Measurements from ENCODE around the gene SLC25A34. TPM values are rescaled to one million over a fixed set of nuclear protein-coding genes. Genes with fewer than 3 reads are reported as not detected.

SLC25A34 gene
- total and polyA plus RNA-seq, 4 donors = 1.6 to 4.2 (median 2.2) TPM

DNA sequence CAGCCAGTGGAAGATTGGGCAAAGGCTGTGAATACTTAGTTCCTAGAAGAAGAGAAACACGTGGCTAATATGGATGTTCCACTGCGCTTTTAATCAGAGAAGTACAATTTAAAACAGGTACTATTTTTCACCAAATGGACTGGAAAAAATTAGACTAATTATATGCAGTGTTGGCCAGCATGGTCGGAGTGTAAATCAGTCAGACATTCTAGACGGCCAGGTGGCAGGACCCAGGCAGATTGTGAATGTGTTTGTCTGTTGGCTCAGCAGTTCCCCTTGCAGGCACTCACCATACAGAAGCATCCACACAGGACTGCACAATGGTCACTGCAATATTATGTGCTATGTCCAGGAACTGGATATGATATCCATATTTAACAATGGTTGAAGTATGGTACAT is 23.9 kb upstream of the SLC25A34 start:
- Histone ChIP-seq H3K27ac (ENCODE audit: low read depth in 1 of 2, low read length in 1 of 2) (no peak overlapping the region), H3K4me1 (ENCODE audit: control insufficient read depth in 5 of 5, insufficient read depth in 5 of 5, low read length in 5 of 5) (peaks cover 3 to 34% (median 7%) of the 10 kb centered on the region in 5 donors), H3K9me3 (ENCODE audit: control insufficient read depth in 4 of 4, insufficient read depth in 3 of 4, low read length in 3 of 4) (no peaks in the 10 kb centered on the region), H3K36me3 (ENCODE audit: control insufficient read depth in 4 of 4, insufficient read depth in 4 of 4, low read length in 4 of 4) (peaks cover 5 to 13% (median 12%) of the 10 kb centered on the region in 4 donors), H3K4me3 (no peak overlapping the region), H3K9ac (ENCODE audit: insufficient read depth in 1 of 2, low read length in 2 of 2) (no peak overlapping the region), H3K27me3 (ENCODE audit: control insufficient read depth in 3 of 3, insufficient read depth in 3 of 3, low read length in 2 of 3) (no peaks in the 10 kb centered on the region)
- no peak for ATAC-seq (ENCODE audit: insufficient read depth, low FRiP score)
- TF ChIP-seq, protein P1, sequence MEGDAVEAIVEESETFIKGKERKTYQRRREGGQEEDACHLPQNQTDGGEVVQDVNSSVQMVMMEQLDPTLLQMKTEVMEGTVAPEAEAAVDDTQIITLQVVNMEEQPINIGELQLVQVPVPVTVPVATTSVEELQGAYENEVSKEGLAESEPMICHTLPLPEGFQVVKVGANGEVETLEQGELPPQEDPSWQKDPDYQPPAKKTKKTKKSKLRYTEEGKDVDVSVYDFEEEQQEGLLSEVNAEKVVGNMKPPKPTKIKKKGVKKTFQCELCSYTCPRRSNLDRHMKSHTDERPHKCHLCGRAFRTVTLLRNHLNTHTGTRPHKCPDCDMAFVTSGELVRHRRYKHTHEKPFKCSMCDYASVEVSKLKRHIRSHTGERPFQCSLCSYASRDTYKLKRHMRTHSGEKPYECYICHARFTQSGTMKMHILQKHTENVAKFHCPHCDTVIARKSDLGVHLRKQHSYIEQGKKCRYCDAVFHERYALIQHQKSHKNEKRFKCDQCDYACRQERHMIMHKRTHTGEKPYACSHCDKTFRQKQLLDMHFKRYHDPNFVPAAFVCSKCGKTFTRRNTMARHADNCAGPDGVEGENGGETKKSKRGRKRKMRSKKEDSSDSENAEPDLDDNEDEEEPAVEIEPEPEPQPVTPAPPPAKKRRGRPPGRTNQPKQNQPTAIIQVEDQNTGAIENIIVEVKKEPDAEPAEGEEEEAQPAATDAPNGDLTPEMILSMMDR (IDR thresholded peaks at IDR 0.05; ENCODE audit: control extremely low read depth, extremely low read depth) = no peak
- WGBS, 2 donors = 85% methylated on average over 4 of the region's 4 CpGs
- DNase-seq = no peak

DNA sequence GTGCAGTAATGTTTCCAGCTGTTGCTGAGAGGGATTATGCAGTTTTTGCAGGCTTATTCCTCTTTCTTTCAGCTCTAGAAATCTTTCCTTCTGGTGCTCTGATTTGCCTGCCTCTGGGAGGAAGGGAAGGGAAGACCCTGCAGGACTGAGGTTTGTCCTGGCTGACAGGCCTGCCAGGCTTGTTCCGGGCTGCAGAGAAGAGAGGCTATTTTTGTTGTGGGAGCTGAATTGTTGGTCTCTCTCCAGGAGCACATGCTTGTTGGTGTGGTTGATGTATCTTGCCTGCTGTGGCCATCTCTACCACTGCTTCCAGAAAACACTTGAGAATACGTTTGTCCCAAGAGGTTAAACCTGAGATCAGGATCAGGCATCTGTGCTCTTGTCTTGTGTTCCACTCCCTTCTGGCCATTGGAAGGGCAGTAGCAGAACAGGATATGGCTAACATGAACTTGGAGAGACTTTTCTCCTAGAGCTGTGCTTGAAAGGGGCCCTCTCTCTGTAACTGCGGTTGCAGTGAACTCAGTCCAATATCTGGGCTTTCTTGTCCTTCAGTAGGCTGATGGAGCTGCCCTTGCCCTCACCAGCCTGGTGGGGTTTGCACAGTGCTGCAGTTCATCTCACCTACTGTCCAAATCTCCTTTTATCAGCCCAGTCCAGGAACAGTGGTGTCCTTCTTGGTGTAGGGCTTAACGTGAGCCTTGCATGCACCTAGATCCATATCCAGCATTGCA is 21.5 kb upstream of the SLC25A34 start:
- H3K4me1 ChIP-seq (ENCODE audit: control insufficient read depth in 5 of 5, insufficient read depth in 5 of 5, low read length in 5 of 5) = peaks cover 3 to 46% (median 19%) of the 10 kb centered on the region in 5 donors
- DNase-seq (peak; percentile 92 to 98 (median 97)), ATAC-seq (ENCODE audit: insufficient read depth, low FRiP score) (peak; percentile 39)
- no peak overlapping the region for H3K9ac ChIP-seq (ENCODE audit: insufficient read depth in 1 of 2, low read length in 2 of 2)
- no peaks in the 10 kb centered on the region for H3K27me3 ChIP-seq (ENCODE audit: control insufficient read depth in 3 of 3, insufficient read depth in 3 of 3, low read length in 2 of 3)
- TF ChIP-seq, protein P1 (IDR thresholded peaks at IDR 0.05; ENCODE audit: control extremely low read depth, extremely low read depth) = no peak
- H3K27ac ChIP-seq (ENCODE audit: low read depth in 1 of 2, low read length in 1 of 2) = peak overlapping the region; percentile 29 to 60
- WGBS, 2 donors = 56 to 83% methylated on average over 4 of the region's 4 CpGs
- peaks cover 5 to 31% (median 28%) of the 10 kb centered on the region in 4 donors for H3K36me3 ChIP-seq (ENCODE audit: control insufficient read depth in 4 of 4, insufficient read depth in 4 of 4, low read length in 4 of 4)
- no peaks in the 10 kb centered on the region for H3K9me3 ChIP-seq (ENCODE audit: control insufficient read depth in 4 of 4, insufficient read depth in 3 of 4, low read length in 3 of 4)
- no peak overlapping the region for H3K4me3 ChIP-seq

DNA sequence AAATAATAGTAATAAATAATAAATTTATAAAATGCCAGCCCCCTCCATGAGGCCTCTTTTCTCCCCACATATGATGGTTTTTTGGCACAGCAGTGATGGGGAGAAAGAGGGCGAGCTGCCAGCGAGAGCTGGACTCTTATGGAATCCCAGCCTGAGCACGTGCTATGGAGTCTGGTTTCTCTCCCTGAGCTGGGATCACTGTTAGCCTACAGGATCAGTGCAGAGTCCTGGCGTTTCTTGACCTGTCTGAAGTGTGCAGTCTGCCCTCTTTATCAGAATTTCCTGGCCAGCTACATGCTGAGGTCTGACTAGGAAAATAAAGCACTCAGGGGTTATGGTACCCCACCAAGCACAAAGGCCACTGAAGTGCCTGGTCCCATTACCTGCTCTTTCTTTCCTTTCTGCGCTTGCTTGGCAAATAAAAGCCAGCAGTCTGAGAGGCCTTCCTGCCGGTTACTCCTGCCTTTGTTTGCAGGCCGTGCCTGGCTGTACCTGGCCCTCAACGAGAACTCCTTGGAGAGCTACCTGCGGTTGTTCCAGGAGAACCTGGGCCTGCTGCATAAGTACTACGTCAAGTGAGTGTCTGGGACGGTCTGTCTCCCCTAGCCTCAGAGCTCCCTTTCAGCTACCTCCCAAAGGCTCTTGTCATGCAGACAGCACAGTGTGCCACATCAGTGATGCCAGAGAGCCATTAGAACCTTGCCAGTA is 18.5 kb upstream of the SLC25A34 start:
- TF ChIP-seq, protein P1 (IDR thresholded peaks at IDR 0.05; ENCODE audit: control extremely low read depth, extremely low read depth) = no peak
- H3K36me3 ChIP-seq (ENCODE audit: control insufficient read depth in 4 of 4, insufficient read depth in 4 of 4, low read length in 4 of 4) = peaks cover 5 to 45% (median 42%) of the 10 kb centered on the region in 4 donors
- no peak overlapping the region for H3K4me3 ChIP-seq
- 77 to 87% methylated on average over 11 of the region's 11 CpGs for WGBS, 2 donors
- ATAC-seq (ENCODE audit: insufficient read depth, low FRiP score) (peak; percentile 36), DNase-seq (peak; percentile 48 to 67 (median 66))
- H3K27ac ChIP-seq (ENCODE audit: low read depth in 1 of 2, low read length in 1 of 2) = peak overlapping the region; percentile 29 to 82
- no peak overlapping the region for H3K9ac ChIP-seq (ENCODE audit: insufficient read depth in 1 of 2, low read length in 2 of 2)
- H3K9me3 ChIP-seq (ENCODE audit: control insufficient read depth in 4 of 4, insufficient read depth in 3 of 4, low read length in 3 of 4) = no peaks in the 10 kb centered on the region
- peaks cover 3 to 46% (median 19%) of the 10 kb centered on the region in 5 donors for H3K4me1 ChIP-seq (ENCODE audit: control insufficient read depth in 5 of 5, insufficient read depth in 5 of 5, low read length in 5 of 5)
- no peaks in the 10 kb centered on the region for H3K27me3 ChIP-seq (ENCODE audit: control insufficient read depth in 3 of 3, insufficient read depth in 3 of 3, low read length in 2 of 3)
